ENCODE results near the gene CLCN6.
A peak's percentile ranks its signal among the peaks of the same experiment; 100 is the strongest.

Gene CLCN6

GRCh38 chr1:11828511-11828910, 22.5 kb downstream of the CLCN6 start:
- no peak for DNase-seq (ENCODE audit: low spot score)

- no peak for DNase-seq (ENCODE audit: low spot score)
Measured at GRCh38 chr1:11831945-11832725, 26.1 kb downstream of the CLCN6 start.

- DNase-seq (ENCODE audit: low spot score) = no peak
Measured at GRCh38 chr1:11833497-11833896, 27.5 kb downstream of the CLCN6 start.

GRCh38 chr1:11833900-11834299, 27.9 kb downstream of the CLCN6 start:
- no peak for DNase-seq (ENCODE audit: low spot score)

GRCh38 chr1:11835441-11836225, 29.6 kb downstream of the CLCN6 start:
- no peak for DNase-seq (ENCODE audit: low spot score)

- DNase-seq (ENCODE audit: low spot score) = no peak
Measured at GRCh38 chr1:11836955-11837766, 31.2 kb downstream of the CLCN6 start.

- no peak for DNase-seq (ENCODE audit: low spot score)
Measured at GRCh38 chr1:11837767-11838348, 31.9 kb downstream of the CLCN6 start.

GRCh38 chr1:11838349-11839272, 32.6 kb downstream of the CLCN6 start:
- DNase-seq (ENCODE audit: low spot score) = peak; percentile 85

- DNase-seq (ENCODE audit: low spot score) = no peak
Measured at GRCh38 chr1:11839727-11840705, 34.0 kb downstream of the CLCN6 start.

- no peak for DNase-seq (ENCODE audit: low spot score)
Measured at GRCh38 chr1:11841245-11842153, 35.5 kb downstream of the CLCN6 start.

GRCh38 chr1:11842154-11843041, 36.4 kb downstream of the CLCN6 start:
- no peak for DNase-seq (ENCODE audit: low spot score)

GRCh38 chr1:11845641-11846335, 39.8 kb downstream of the CLCN6 start:
- DNase-seq (ENCODE audit: low spot score) = peak; percentile 19

GRCh38 chr1:11847667-11848372, 41.8 kb downstream of the CLCN6 start, which contains the start of gene NPPA:
Gene NPPA (minus strand): TSS chr1:11847783. CDS start chr1:11847684, 99 bp downstream.
- DNase-seq (ENCODE audit: low spot score) = no peak

- no peak for DNase-seq (ENCODE audit: low spot score)
Measured at GRCh38 chr1:11848373-11848700, 42.3 kb downstream of the CLCN6 start.

- DNase-seq (ENCODE audit: low spot score) = no peak
Measured at GRCh38 chr1:11850156-11850555, 44.2 kb downstream of the CLCN6 start.

GRCh38 chr1:11851180-11851579, 45.2 kb downstream of the CLCN6 start:
- DNase-seq (ENCODE audit: low spot score) = no peak
